Fibroblast of the aortic adventitia (primary cell): ENCODE data around the gene STXBP1. TPM values are rescaled to one million over a fixed set of nuclear protein-coding genes. Genes with fewer than 3 reads are reported as not detected.

Experiments used
- DNase-seq: peaks from one replicate; pipeline ENCODE4 v3.0.0-alpha.2; 2010; ENCODE audit warnings: low read depth
- H3K4me3 ChIP-seq: 2 replicates; pipeline ENCODE4 v1.5.1; 2011; ENCODE audit warnings: low read depth, mild to moderate bottlenecking, control low read depth, low read length, moderate library complexity
- total RNA-seq: library from RNA; depleted of rRNA; stranded (reverse); fragments of >200 nt; gene quantifications from 2 replicates; pipeline ENCODE4 v1.2.3, GENCODE V29; 2012; ENCODE audit warnings: low replicate concordance
- TF ChIP-seq, protein P1 (sequence below): IDR thresholded peaks from 2 replicates; pipeline ENCODE4 v1.5.1; 2011; ENCODE audit warnings: mild to moderate bottlenecking, low read length, control low read depth, inconsistent platforms; ENCODE audit not compliant: insufficient read depth

STXBP1 gene
- total RNA-seq, 1 donor: 25.5 TPM

DNA sequence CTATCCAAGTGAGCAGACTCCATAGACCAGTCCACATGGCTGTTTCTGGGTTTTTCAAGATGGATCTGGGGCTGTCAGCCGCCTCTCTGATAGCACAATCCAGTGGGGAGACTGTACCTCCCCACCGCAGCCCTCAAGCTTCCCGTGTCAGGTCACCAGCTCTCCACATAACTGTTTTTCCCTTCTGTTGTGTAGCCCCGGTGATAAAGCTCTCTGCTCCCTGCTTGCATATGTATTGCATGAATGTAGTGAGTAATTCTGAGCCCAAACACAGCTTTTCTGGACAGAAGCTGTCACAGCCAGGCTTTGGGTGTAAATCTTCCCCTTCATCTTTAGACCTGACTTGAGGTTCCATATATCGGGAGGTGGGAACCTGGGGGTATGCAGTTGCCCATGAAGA, 71.6 kb downstream of the STXBP1 start:
- H3K4me3 ChIP-seq: no peak overlapping the region
- DNase-seq: peak; percentile 20
- TF ChIP-seq, protein P1, sequence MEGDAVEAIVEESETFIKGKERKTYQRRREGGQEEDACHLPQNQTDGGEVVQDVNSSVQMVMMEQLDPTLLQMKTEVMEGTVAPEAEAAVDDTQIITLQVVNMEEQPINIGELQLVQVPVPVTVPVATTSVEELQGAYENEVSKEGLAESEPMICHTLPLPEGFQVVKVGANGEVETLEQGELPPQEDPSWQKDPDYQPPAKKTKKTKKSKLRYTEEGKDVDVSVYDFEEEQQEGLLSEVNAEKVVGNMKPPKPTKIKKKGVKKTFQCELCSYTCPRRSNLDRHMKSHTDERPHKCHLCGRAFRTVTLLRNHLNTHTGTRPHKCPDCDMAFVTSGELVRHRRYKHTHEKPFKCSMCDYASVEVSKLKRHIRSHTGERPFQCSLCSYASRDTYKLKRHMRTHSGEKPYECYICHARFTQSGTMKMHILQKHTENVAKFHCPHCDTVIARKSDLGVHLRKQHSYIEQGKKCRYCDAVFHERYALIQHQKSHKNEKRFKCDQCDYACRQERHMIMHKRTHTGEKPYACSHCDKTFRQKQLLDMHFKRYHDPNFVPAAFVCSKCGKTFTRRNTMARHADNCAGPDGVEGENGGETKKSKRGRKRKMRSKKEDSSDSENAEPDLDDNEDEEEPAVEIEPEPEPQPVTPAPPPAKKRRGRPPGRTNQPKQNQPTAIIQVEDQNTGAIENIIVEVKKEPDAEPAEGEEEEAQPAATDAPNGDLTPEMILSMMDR: no peak

DNA sequence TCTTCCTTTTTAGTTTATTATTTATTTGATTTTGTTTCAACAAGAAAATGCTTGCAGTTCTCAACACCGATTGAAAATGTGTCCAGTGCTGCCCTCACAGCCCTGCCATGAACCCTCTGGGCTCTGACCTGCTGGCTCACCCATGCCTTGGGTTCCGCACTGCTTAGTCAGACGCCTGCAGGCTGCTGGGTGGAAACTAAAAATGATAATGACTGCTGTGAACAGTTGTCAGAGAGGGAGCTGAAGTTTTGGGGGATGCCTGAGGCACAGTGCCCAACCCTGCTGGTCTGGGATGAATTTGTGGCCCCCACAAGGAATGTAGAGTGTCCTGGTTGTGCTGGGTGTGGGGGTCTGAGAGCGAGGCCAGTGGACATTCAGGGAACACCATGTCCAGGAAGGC, 72.5 kb downstream of the STXBP1 start:
- peak; percentile 22 for DNase-seq
- no peak overlapping the region for H3K4me3 ChIP-seq
- TF ChIP-seq, protein P1: no peak

DNA sequence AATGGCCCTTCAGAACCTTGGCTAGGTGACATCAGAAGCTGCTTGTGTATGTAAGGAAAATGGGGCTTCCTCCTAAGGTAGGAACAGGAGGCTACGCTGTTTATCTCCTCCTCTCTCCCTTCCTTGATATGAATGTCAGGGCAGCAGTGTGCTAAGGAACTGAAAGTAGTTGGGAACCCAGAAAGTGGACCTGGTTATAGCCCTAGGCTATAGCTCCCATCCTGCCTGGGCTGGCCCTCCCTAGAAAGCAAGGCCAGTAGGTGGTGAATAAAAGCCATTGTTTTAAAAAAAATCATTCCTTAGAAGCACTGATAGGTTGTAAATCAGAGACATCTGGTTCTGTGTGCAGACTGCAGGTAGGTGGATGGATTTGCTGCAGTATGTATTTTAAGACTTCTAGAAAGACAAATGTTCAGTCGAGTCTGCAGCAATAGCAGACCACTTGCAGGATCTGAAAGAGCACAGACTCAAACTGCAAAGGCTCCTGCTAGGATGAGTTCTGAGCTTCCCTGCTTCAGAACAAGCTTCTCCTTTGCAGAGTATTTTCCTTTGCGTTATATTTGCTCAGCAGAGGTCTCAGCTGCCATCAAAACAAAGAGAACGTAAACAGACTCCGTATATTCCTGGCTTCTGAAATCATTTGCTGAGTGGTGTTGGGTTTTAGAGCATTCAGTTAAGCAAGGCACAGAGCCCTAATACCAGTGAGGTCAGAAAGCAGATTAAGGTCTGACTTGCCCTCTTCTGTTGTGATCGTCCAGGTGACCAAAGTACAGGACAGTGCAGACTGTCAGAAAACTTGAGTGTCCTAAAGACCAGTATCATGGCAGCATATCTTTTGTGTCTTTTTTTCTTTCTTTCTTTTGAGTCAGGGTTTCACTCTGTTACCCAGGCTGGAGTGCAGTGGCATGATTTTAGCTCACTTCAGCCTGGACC, 74.7 kb downstream of the STXBP1 start:
- no peak for DNase-seq
- H3K4me3 ChIP-seq: no peak overlapping the region
- TF ChIP-seq, protein P1: no peak

DNA sequence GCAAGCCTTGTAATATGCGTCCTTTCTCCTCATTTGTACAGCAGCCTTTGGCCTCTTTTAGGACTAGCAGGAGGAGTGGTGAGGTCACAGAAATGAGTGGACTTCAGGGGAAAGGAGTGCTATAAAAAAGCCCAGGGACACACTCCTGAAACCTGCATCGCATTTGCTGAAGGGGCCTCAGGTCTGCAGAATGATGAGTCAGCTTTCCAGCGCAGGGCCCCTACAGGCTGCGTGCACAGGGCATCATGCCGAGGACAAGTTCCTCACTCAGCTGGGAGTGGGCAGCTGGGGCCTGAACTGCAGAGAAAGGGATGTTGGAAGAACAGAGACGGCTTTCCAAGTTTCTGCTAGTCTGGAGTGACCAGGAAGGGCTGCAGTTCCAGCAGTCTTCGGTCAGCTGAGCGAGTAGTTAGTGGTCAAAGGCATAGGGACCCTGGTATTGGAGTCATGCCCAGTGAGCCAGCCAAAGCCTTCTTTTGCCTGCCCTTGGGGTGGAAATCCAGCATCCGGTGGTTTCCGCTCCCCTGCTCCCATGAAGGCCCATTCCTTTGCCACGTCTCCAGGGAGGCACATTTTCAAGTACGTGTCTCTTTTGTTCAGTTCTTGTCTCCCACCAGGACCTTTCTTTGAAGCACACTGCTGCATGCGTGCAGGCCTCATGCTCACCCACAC, 77.4 kb downstream of the STXBP1 start:
- H3K4me3 ChIP-seq: no peak overlapping the region
- TF ChIP-seq, protein P1: no peak
- no peak for DNase-seq

DNA sequence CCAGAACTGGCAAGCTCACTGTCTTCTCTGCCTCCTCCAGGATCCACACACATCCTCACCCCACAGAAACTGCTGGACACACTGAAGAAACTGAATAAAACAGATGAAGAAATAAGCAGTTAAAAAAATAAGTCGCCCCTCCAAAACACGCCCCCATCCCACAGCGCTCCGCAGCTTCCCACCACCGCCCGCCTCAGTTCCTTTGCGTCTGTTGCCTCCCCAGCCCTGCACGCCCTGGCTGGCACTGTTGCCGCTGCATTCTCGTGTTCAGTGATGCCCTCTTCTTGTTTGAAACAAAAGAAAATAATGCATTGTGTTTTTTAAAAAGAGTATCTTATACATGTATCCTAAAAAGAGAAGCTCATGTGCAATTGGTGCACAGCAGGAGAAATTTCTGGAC, 78.7 kb downstream of the STXBP1 start:
- H3K4me3 ChIP-seq: no peak overlapping the region
- no peak for DNase-seq
- TF ChIP-seq, protein P1: no peak

DNA sequence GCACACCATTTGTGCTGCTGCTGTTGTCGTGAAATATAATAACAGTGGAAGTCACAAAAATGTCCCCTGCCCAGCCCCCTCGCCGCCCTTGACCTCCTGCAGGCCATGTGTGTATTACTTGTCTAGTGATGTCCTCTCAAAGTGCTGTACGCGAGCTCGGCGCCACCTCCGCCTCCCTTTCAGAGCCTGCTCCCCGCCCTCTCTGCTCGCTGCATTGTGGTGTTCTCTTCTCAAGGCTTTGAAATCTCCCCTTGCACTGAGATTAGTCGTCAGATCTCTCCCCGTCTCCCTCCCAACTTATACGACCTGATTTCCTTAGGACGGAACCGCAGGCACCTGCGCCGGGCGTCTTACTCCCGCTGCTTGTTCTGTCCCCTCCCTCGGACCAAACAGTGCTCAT, 80.0 kb downstream of the STXBP1 start:
- no peak for DNase-seq
- TF ChIP-seq, protein P1: no peak
- no peak overlapping the region for H3K4me3 ChIP-seq
